ENCODE results near the gene TCF19.

The TCF19 gene

GRCh38 chr6:31209137-31209536 is 50.7 kb downstream of the TCF19 start:
- no peak for DNase-seq (ENCODE audit: low spot score)

- no peak for DNase-seq (ENCODE audit: low spot score)
Measured at GRCh38 chr6:31210123-31210522, 51.7 kb downstream of the TCF19 start.

GRCh38 chr6:31210741-31211532 is 52.5 kb downstream of the TCF19 start:
- DNase-seq (ENCODE audit: low spot score): no peak

All from activated CD4-positive, alpha-beta T cell treated with anti-CD3 and anti-CD28 coated beads, Interleukin-2, Interleukin-4, amounts not matched to agents 100 ng/mL and 50 ng/mL, durations not matched to agents 16 hours and 8 hours (primary cell).